ENCODE measurements around the gene PTPRN2. TPM values are rescaled to one million over a fixed set of nuclear protein-coding genes. Genes with fewer than 3 reads are reported as not detected.

PTPRN2 gene
- total and polyA plus RNA-seq, 9 of the 15 experiments (the other 6 are each of a cell fraction or from before 2014, with no cell fraction given): not detected

DNA sequence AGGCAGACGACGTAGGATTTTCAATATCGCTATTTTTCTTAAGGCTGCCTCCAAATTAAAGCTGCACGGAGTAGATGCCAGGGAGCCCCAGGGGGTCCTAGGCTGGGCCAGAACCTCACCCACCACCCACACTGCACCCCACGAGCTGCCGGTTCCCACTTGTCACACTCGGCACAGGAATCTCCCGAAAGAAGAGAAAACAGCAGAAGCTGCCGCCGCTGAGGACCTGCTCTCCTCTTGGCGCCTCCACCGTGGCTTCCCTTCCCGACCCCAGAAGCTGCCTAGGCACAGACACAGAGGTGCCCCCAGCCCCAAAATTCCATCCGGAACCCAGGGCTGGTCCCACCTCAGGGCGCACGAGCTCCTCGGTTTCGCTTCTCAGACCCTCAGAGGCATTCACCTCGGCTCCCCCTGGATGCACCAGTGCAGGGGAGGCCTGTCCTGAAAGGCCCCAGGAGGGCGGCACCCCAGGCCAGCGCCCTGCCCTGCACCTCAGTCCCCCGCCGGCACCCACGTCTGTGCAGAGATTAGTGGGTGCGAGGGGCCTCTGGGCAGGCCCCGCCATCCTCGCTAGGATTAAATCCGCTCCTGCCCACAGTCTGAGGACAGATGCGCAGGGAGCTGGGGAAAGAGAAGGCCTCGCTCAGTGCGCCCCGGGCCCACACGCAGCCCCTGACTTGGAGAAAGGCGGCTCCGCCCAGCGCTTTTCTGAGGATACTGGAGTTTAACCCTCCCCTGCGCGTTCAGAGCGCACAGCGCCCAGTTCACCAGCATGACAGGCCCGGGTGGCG, 99.2 kb downstream of the PTPRN2 start:
- Histone ChIP-seq H3K4me1 (replicated peaks in 1 of 2; ENCODE audit: control insufficient read depth in 2 of 2, insufficient read depth in 2 of 2, low read length in 2 of 2) (peaks cover 0 to 20% of the 10 kb centered on the region in 2 experiments; a peak in 1 of 5 replicates), H3K9me3 (replicated peaks; ENCODE audit: control insufficient read depth, insufficient read depth, low read depth, low read length) (no peaks in the 10 kb centered on the region), H3K4me3 (no peak overlapping the region), H3K27me3 (ENCODE audit: control insufficient read depth in 2 of 2, insufficient read depth in 2 of 2, low read length in 2 of 2) (peaks cover 57 to 83% of the 10 kb centered on the region in 2 experiments), H3K79me2 (ENCODE audit: control insufficient read depth, insufficient read depth, low read length) (no peaks in the 10 kb centered on the region), H3K9ac (ENCODE audit: insufficient read depth in 1 of 2, low read depth in 2 of 2, low read length in 2 of 2) (no peak overlapping the region), H3K27ac (ENCODE audit: extremely low read depth, low read depth, low read length) (no peak overlapping the region), H4K20me1 (replicated peaks; ENCODE audit: control insufficient read depth, insufficient read depth, low read length) (no peaks in the 10 kb centered on the region; the same call in 1 of the 2 replicates), H3K9me1 (ENCODE audit: control insufficient read depth, insufficient read depth, low read length) (no peaks in the 10 kb centered on the region), H3K36me3 (ENCODE audit: control insufficient read depth, insufficient read depth, low read length) (no peaks in the 10 kb centered on the region), H2AFZ (ENCODE audit: low read depth, low read length) (no peak overlapping the region), H3K4me2 (ENCODE audit: insufficient read depth, low read length) (no peak overlapping the region)
- TF ChIP-seq RFX1 (IDR thresholded peaks at IDR 0.05): no peak
- no peak for TF ChIP-seq RB1 (IDR thresholded peaks at IDR 0.05; ENCODE audit: low read depth)
- TF ChIP-seq ATF7 (IDR thresholded peaks at IDR 0.05): no peak
- no peak for TF ChIP-seq PHB (CRISPR knock-in tag; IDR thresholded peaks at IDR 0.05)
- TF ChIP-seq, protein P1, sequence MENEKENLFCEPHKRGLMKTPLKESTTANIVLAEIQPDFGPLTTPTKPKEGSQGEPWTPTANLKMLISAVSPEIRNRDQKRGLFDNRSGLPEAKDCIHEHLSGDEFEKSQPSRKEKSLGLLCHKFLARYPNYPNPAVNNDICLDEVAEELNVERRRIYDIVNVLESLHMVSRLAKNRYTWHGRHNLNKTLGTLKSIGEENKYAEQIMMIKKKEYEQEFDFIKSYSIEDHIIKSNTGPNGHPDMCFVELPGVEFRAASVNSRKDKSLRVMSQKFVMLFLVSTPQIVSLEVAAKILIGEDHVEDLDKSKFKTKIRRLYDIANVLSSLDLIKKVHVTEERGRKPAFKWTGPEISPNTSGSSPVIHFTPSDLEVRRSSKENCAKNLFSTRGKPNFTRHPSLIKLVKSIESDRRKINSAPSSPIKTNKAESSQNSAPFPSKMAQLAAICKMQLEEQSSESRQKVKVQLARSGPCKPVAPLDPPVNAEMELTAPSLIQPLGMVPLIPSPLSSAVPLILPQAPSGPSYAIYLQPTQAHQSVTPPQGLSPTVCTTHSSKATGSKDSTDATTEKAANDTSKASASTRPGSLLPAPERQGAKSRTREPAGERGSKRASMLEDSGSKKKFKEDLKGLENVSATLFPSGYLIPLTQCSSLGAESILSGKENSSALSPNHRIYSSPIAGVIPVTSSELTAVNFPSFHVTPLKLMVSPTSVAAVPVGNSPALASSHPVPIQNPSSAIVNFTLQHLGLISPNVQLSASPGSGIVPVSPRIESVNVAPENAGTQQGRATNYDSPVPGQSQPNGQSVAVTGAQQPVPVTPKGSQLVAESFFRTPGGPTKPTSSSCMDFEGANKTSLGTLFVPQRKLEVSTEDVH (IDR thresholded peaks at IDR 0.05; ENCODE audit: low read depth, partially characterized antibody): no peak
- no peak for TF ChIP-seq XRCC4 (IDR thresholded peaks at IDR 0.05; ENCODE audit: extremely low read depth, insufficient read depth, insufficient read length)
- ChIA-PET CTCF (ENCODE audit: low intra/inter-chr PET ratio) (no interaction called here), POLR2A (interaction anchor here (0.6 to 1.1 kb wide), 2 partner anchors 42 to 130 kb away, joined by 4 to 9 read pairs; no protein-coding TSS in a partner anchor)
- ATAC-seq: no peak
- in situ Hi-C loops (cut with MboI): no loop called here
- no peak for DNase-seq (ENCODE audit: extremely low read depth in 1 of 4, low spot score in 3 of 4)
- BruUV-seq (replicated peaks): no TSS peak
- 11% methylated on average over 42 of the region's 42 CpGs for WGBS (ENCODE audit: insufficient coverage, low coverage, missing lambda C conversion rate)
- FAIRE-seq: no peak
- intact Hi-C loops (cut with micrococcal nuclease): no loop called here
